CD4-positive, alpha-beta T cell (primary cell): ENCODE data around the gene HID1. TPM values are rescaled to one million over a fixed set of nuclear protein-coding genes. Genes with fewer than 3 reads are reported as not detected.
A peak's percentile ranks its signal among the peaks of the same experiment; 100 is the strongest.

ENCODE experiments used
- ATAC-seq: fragments of 200-7000 bp; cut with Tn5 transposase; one replicate; pipeline ENCODE4 v1.10.0; 2022; ENCODE audit warnings: mild to moderate bottlenecking; ENCODE audit not compliant: poor library complexity
- CTCF ChIA-PET: fragments of 350-600 bp; sonication (Branson Sonifier 250); formaldehyde crosslinking; loops from one replicate; lab custom pipeline; 2021; ENCODE audit warnings: antibody characterized with exemption, inconsistent platforms; lab: Charles Lee
- POLR2A ChIA-PET: fragments of 350-600 bp; sonication (Branson Sonifier 250); formaldehyde crosslinking; loops from one replicate; lab custom pipeline; 2021; ENCODE audit warnings: antibody characterized with exemption, inconsistent platforms; lab: Charles Lee
- DNase-seq, 14 experiments: peaks; one replicate each; pipeline ENCODE4 v3.0.0-alpha.2; 2013 to 2020; ENCODE audit warnings: mixed read lengths in 2 of 14
- H3K27ac ChIP-seq, 2 donors: one replicate each; pipeline versions ENCODE4 v1.5.1 to v1.7.0; 2013; ENCODE audit warnings: low read length in 2 of 2, low read depth in 1 of 2, mild to moderate bottlenecking in 1 of 2
- H3K27me3 ChIP-seq, 2 experiments: 1 replicate in 1 of 2; 2 replicates in 1 of 2; pipeline versions ENCODE4 v1.6.1 to v1.7.0; 2013; ENCODE audit warnings: low read length in 2 of 2, control low read depth in 1 of 2, mild to moderate bottlenecking in 1 of 2, moderate library complexity in 1 of 2; ENCODE audit not compliant: insufficient read depth in 2 of 2, control insufficient read depth in 1 of 2
- H3K36me3 ChIP-seq: one replicate; pipeline ENCODE4 v1.6.1; 2013; ENCODE audit warnings: low read length, control low read depth; ENCODE audit not compliant: insufficient read depth
- H3K4me1 ChIP-seq: one replicate; pipeline ENCODE4 v1.6.1; 2013; ENCODE audit warnings: low read length, control low read depth; ENCODE audit not compliant: insufficient read depth
- H3K4me3 ChIP-seq: one replicate; pipeline ENCODE4 v1.5.1; 2013; ENCODE audit warnings: mild to moderate bottlenecking, low read length, moderate library complexity
- H3K9me3 ChIP-seq, 2 experiments: 1 replicate in 1 of 2; 2 replicates in 1 of 2; pipeline versions ENCODE4 v1.6.1 to v1.7.0; 2013; ENCODE audit warnings: low read length in 2 of 2, mild to moderate bottlenecking in 2 of 2, control low read depth in 1 of 2, moderate library complexity in 1 of 2; ENCODE audit not compliant: control insufficient read depth in 1 of 2, insufficient read depth in 1 of 2
- H3K27ac Mint-ChIP-seq: one replicate; pipeline ENCODE4 v1.8.0; 2020; ENCODE audit warnings: mixed read lengths
- H3K27me3 Mint-ChIP-seq: one replicate; pipeline ENCODE4 v1.8.0; 2021; ENCODE audit warnings: mixed read lengths
- H3K36me3 Mint-ChIP-seq: one replicate; pipeline ENCODE4 v1.8.0; 2021; ENCODE audit warnings: low read depth, mixed read lengths
- H3K4me1 Mint-ChIP-seq: one replicate; pipeline ENCODE4 v1.8.0; 2021; ENCODE audit warnings: low read depth, mixed read lengths
- H3K4me3 Mint-ChIP-seq: one replicate; pipeline ENCODE4 v1.8.0; 2020; ENCODE audit warnings: mild to moderate bottlenecking, mixed read lengths
- H3K9me3 Mint-ChIP-seq: one replicate; pipeline ENCODE4 v1.8.0; 2020; ENCODE audit warnings: mixed read lengths
- intact Hi-C, 2 experiments: fragments of 100-400 bp; cut with DNase I in 1 of 2; cut with micrococcal nuclease in 1 of 2; formaldehyde crosslinking; loops; one replicate each; pipeline versions ENCODE4 v1.15.1 to v1.9.0; 2023 to 2025; cut with DNase I, micrococcal nuclease
- total RNA-seq, 174 experiments: library from RNA in 2 of 174; stranded (reverse) in 2 of 174; gene quantifications; one replicate each; pipeline ENCODE4 v1.2.3 and lab custom pipeline; 2021 to 2026
- TF ChIP-seq, protein P1 (sequence below): fragments of 200-600 bp; IDR thresholded peaks from one replicate; pipeline ENCODE4 v1.8.0; 2022; ENCODE audit warnings: antibody characterized with exemption, mild to moderate bottlenecking

The HID1 gene
- total RNA-seq, 2 experiments from 2014 or later: 31.8 to 31.9 TPM

DNA sequence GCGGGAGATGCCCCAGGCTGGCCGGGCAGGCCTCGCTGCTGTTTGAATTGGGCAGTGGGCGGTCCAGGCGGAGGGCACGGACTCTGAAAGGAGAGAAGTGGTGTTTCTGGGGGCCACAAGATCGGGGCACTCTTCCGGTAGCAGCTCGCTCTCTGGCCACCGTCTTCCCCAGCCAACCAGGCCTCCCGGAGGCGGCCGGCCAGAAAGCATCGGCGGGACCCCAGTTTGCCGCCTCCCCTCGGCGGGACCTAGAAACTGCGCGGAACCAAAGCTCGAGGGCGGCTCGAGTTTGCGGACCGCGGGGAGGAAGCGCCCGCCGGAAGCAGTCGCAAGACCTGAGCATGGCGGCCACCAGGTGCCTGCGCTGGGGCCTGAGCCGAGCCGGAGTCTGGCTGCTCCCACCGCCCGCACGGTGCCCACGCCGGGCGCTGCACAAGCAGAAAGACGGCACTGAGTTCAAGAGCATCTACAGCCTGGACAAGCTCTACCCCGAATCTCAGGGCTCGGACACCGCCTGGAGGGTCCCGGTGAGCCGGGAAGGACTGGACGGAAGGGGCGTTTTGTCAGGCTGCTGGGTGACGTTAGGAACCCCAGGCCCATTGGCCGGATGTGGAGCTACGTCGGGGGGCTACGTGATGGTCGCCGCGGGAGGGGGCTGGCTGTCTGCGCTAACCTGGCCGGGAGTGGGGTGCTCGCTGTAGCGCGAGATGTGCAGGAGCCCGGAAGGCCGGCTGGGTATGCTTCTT, 40.0 kb upstream of the HID1 start, which contains the start of gene MRPL58:
Gene MRPL58 (plus strand): TSS at position 325 of the 746 bp plus-strand sequence. CDS start 17 bp downstream, at position 342.
- H3K27me3 ChIP-seq: no peaks in the 10 kb centered on the region
- H3K36me3 ChIP-seq: peaks cover 12% of the 10 kb centered on the region
- H3K36me3 Mint-ChIP-seq: peaks cover 31% of the 10 kb centered on the region
- no peaks in the 10 kb centered on the region for H3K9me3 Mint-ChIP-seq
- DNase-seq (peak; percentile 62 to 90 (median 75)), ATAC-seq (peak; percentile 97)
- peak within 1 kb of the TSS; percentile 85 for H3K27ac Mint-ChIP-seq
- peaks cover 35% of the 10 kb centered on the region for H3K4me1 Mint-ChIP-seq
- H3K4me3 ChIP-seq: peak within 1 kb of the TSS; percentile 95
- intact Hi-C loops: loop anchor here (1.0 to 2.0 kb wide), 4 partner anchors 22 to 50 kb away; partner anchors contain the start of genes ATP5PD (in 1 of the 2) and KCTD2 (in 1 of the 2)
- peak within 1 kb of the TSS; percentile 7 to 52 for H3K27ac ChIP-seq
- CTCF ChIA-PET: interaction anchor here (0.6 to 3.3 kb wide), 19 partner anchors 8 to 248 kb away, joined by 3 to 51 read pairs (median 7); partner anchors contain the start of genes ATP5PD, CDR2L, GGA3 and HID1
- H3K27me3 Mint-ChIP-seq: no peaks in the 10 kb centered on the region
- TF ChIP-seq, protein P1, sequence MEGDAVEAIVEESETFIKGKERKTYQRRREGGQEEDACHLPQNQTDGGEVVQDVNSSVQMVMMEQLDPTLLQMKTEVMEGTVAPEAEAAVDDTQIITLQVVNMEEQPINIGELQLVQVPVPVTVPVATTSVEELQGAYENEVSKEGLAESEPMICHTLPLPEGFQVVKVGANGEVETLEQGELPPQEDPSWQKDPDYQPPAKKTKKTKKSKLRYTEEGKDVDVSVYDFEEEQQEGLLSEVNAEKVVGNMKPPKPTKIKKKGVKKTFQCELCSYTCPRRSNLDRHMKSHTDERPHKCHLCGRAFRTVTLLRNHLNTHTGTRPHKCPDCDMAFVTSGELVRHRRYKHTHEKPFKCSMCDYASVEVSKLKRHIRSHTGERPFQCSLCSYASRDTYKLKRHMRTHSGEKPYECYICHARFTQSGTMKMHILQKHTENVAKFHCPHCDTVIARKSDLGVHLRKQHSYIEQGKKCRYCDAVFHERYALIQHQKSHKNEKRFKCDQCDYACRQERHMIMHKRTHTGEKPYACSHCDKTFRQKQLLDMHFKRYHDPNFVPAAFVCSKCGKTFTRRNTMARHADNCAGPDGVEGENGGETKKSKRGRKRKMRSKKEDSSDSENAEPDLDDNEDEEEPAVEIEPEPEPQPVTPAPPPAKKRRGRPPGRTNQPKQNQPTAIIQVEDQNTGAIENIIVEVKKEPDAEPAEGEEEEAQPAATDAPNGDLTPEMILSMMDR: peak; percentile 75
- H3K4me3 Mint-ChIP-seq: peak within 1 kb of the TSS; percentile 96
- peaks cover 18% of the 10 kb centered on the region for H3K4me1 ChIP-seq
- no peaks in the 10 kb centered on the region for H3K9me3 ChIP-seq
- POLR2A ChIA-PET: interaction anchor here (0.5 to 3.7 kb wide), 28 partner anchors 12 to 655 kb away, joined by 3 to 61 read pairs (median 5); partner anchors contain the start of genes ARMC7, ATP5PD, CDR2L and GGA3

DNA sequence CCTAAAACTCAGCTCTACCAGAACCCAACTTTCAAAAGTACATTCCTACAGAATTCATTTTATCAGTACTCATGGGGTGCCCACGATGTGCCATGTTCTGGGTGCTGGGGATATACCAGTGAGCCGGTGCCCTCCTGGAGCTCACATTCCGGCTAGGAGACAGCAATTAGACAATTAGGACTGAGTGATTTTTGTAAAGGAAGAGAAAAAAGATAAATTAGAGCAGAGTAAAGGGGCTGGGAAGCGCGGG, 39.5 kb upstream of the HID1 start:
- peak overlapping the region; percentile 95 for H3K4me3 ChIP-seq
- ATAC-seq (no peak), DNase-seq (no peak)
- peaks cover 35% of the 10 kb centered on the region for H3K4me1 Mint-ChIP-seq
- H3K27ac ChIP-seq: peak overlapping the region; percentile 7 to 45
- no peaks in the 10 kb centered on the region for H3K9me3 ChIP-seq
- ChIA-PET CTCF (interaction anchor here (0.7 to 3.3 kb wide), 16 partner anchors 12 to 249 kb away, joined by 3 to 51 read pairs (median 8); partner anchors contain the start of genes ATP5PD, CDR2L, GGA3 and HID1), POLR2A (interaction anchor here (0.5 to 3.7 kb wide), 22 partner anchors 13 to 655 kb away, joined by 3 to 61 read pairs (median 6); partner anchors contain the start of genes ARMC7, ATP5PD, CDR2L and GGA3)
- TF ChIP-seq, protein P1: no peak
- H3K36me3 Mint-ChIP-seq: peaks cover 31% of the 10 kb centered on the region
- intact Hi-C loops: loop anchor here (1.0 to 2.0 kb wide), 4 partner anchors 23 to 50 kb away; partner anchors contain the start of genes ATP5PD (in 1 of the 2) and KCTD2 (in 1 of the 2)
- peaks cover 18% of the 10 kb centered on the region for H3K4me1 ChIP-seq
- no peaks in the 10 kb centered on the region for H3K27me3 ChIP-seq
- peak overlapping the region; percentile 85 for H3K27ac Mint-ChIP-seq
- H3K36me3 ChIP-seq: peaks cover 8% of the 10 kb centered on the region
- no peaks in the 10 kb centered on the region for H3K9me3 Mint-ChIP-seq
- no peaks in the 10 kb centered on the region for H3K27me3 Mint-ChIP-seq
- peak overlapping the region; percentile 96 for H3K4me3 Mint-ChIP-seq

DNA sequence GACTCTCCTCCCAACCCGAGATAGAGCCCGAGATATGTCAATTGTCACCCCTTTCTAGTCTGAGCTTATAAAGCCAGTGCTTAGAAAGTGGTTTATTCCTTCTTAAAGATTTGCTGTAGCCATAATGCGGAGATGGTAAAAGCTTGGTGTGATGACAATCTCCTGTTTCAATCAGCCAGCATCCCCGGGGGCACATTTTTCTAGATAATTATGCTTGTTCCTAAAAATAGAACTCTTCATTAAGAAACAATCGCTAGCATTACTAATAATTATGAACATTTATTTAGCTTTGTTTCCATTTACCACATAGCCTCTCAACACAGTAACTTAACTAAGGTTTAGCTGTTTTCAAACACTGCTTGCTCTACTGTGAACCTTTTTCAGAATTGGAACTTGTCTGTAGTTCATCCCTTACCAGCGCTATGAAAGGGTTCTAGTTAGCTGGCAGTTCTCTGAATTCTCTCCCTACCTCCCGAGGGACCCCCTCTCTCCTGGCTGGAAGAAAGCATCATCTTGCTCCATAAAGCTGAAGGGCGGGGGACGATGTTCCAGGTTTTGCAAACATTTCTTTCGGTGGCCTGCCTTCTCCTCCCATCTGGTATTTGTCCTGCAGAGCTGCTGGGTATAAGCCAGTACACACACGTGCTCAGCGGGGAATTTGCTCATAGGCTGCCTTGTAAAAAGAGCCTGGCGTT, 39.0 kb upstream of the HID1 start:
- peak overlapping the region; percentile 96 for H3K4me3 Mint-ChIP-seq
- peaks cover 35% of the 10 kb centered on the region for H3K4me1 Mint-ChIP-seq
- H3K27ac Mint-ChIP-seq: peak overlapping the region; percentile 85
- ChIA-PET POLR2A (interaction anchor here (1.2 to 3.7 kb wide), 17 partner anchors 12 to 656 kb away, joined by 3 to 61 read pairs (median 7); partner anchors contain the start of genes ARMC7, ATP5PD, CDR2L and GGA3), CTCF (interaction anchor here (0.6 to 3.3 kb wide), 12 partner anchors 13 to 323 kb away, joined by 3 to 51 read pairs (median 11); partner anchors contain the start of genes ATP5PD, CDR2L, GGA3 and HID1)
- Histone ChIP-seq H3K9me3 (no peaks in the 10 kb centered on the region), H3K27ac (peak overlapping the region in 1 of 2 donors; percentile 45), H3K27me3 (peaks cover 0 to 2% of the 10 kb centered on the region in 2 experiments), H3K4me1 (peaks cover 18% of the 10 kb centered on the region), H3K36me3 (peaks cover 4% of the 10 kb centered on the region), H3K4me3 (no peak overlapping the region)
- peaks cover 26% of the 10 kb centered on the region for H3K36me3 Mint-ChIP-seq
- no peak for ATAC-seq
- DNase-seq: no peak
- TF ChIP-seq, protein P1: no peak
- intact Hi-C loops: loop anchor here (1.0 to 2.0 kb wide), 4 partner anchors 23 to 49 kb away; partner anchors contain the start of genes ATP5PD (in 1 of the 2) and KCTD2 (in 1 of the 2)
- H3K9me3 Mint-ChIP-seq: no peaks in the 10 kb centered on the region
- H3K27me3 Mint-ChIP-seq: no peaks in the 10 kb centered on the region
